Skeletal muscle satellite cell (primary cell): Measurements from ENCODE around the gene CPA2. TPM values are rescaled to one million over a fixed set of nuclear protein-coding genes. Genes with fewer than 3 reads are reported as not detected.
"Not testable (repeated sequence)": the region's sequence is repeated elsewhere in the genome, so short reads cannot be mapped to it uniquely, and the experiment has no call there.

Experiments
- H3K27me3 ChIP-seq: 2 replicates; pipeline ENCODE4 v1.7.0; 2013; ENCODE audit warnings: low read length; ENCODE audit not compliant: control insufficient read depth, insufficient read depth
- H3K36me3 ChIP-seq: 2 replicates; pipeline ENCODE4 v1.7.0; 2013; ENCODE audit warnings: mild to moderate bottlenecking, control low read depth, low read length; ENCODE audit not compliant: insufficient read depth
- H3K4me1 ChIP-seq: 2 replicates; pipeline ENCODE4 v1.7.0; 2013; ENCODE audit warnings: low read length; ENCODE audit not compliant: control insufficient read depth, insufficient read depth
- H3K4me2 ChIP-seq: 2 replicates; pipeline ENCODE4 v1.7.0; 2013; ENCODE audit warnings: mild to moderate bottlenecking, low read length
- H3K4me3 ChIP-seq: 2 replicates; pipeline ENCODE4 v1.7.0; 2013; ENCODE audit warnings: low read length
- H3K9ac ChIP-seq: 2 replicates; pipeline ENCODE4 v1.7.0; 2013; ENCODE audit warnings: mild to moderate bottlenecking, low read depth, low read length, moderate library complexity
- H3K9me3 ChIP-seq: replicated peaks from 2 replicates; pipeline ENCODE4 v1.7.0; 2013; ENCODE audit warnings: mild to moderate bottlenecking, control low read depth, low read length
- total RNA-seq: library from RNA; depleted of rRNA; stranded (reverse); fragments of >200 nt; gene quantifications from 2 replicates; pipeline ENCODE4 v1.2.3, GENCODE V29; 2012; rRNA removed

CPA2 gene
- total RNA-seq: not detected in 2 replicates

- no peak within 1 kb of the TSS for H3K4me2 ChIP-seq
- H3K4me1 ChIP-seq: no peaks in the 10 kb centered on the region
- H3K4me3 ChIP-seq: no peak within 1 kb of the TSS
- H3K9me3 ChIP-seq: no peaks in the 10 kb centered on the region
- H3K9ac ChIP-seq: no peak within 1 kb of the TSS
- peaks cover 33% of the 10 kb centered on the region for H3K27me3 ChIP-seq
- H3K36me3 ChIP-seq: no peaks in the 10 kb centered on the region
These were observed at the start of gene CPA2 for GRCh38 chr7:130266258-130266960. CPA2 (plus strand) TSS chr7:130266863; CDS start chr7:130266882, 19 bp downstream.

GRCh38 chr7:130218806-130219620 lies 47.6 kb upstream of the CPA2 start:
- H3K4me1 ChIP-seq: no peaks in the 10 kb centered on the region
- no peaks in the 10 kb centered on the region for H3K9me3 ChIP-seq
- H3K9ac ChIP-seq: no peak overlapping the region
- H3K4me3 ChIP-seq: no peak overlapping the region
- no peaks in the 10 kb centered on the region for H3K36me3 ChIP-seq
- H3K4me2 ChIP-seq: no peak overlapping the region
- H3K27me3 ChIP-seq: peaks cover 15% of the 10 kb centered on the region

DNA sequence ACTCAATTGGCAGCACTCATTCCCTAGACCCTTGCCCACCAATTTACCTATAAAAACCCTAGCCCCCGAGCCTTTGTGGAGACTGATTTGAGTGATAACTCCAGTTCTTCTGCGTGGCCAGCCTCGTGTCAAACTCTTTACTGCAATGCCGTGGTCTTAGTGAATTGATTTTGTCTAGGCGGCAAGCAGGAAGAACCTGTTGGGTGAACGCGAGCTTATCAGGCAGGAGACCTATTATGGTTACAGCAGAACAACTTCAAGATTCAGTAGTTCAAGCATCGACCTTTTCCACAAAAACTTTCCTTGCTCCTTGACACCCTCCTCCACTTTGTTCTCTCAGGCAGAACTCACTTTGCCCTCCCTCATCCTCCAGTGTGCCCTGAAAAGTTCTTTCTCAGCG lies 46.8 kb upstream of the CPA2 start:
- H3K4me2 ChIP-seq: no peak overlapping the region
- no peaks in the 10 kb centered on the region for H3K36me3 ChIP-seq
- no peaks in the 10 kb centered on the region for H3K4me1 ChIP-seq
- no peak overlapping the region for H3K4me3 ChIP-seq
- no peaks in the 10 kb centered on the region for H3K9me3 ChIP-seq
- H3K27me3 ChIP-seq: peaks cover 15% of the 10 kb centered on the region
- no peak overlapping the region for H3K9ac ChIP-seq

DNA sequence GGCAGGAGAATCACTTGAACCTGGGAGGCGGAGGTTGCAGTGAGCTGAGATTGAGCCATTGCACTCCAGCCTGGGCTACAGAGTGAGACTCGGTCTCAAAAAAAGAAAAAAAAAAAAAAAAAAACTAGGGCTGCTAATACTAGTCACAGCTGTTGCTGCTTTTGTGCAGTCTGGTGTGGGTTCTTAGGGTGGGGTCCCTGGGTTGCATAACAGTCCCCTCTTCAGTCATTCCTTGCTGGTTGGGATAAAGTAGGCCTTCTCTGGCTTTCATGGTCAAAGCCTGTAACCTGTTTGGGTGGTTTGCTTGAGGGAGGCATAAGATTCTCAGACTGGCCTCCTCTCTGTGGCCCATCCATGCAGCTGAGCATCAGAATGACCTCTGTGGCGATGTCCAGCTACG lies 44.9 kb upstream of the CPA2 start:
- no peaks in the 10 kb centered on the region for H3K36me3 ChIP-seq
- H3K4me3 ChIP-seq: no peak overlapping the region
- H3K27me3 ChIP-seq: peaks cover 7% of the 10 kb centered on the region
- H3K4me2 ChIP-seq: no peak overlapping the region
- H3K9ac ChIP-seq: no peak overlapping the region
- H3K9me3 ChIP-seq: no peaks in the 10 kb centered on the region
- H3K4me1 ChIP-seq: peaks cover 2% of the 10 kb centered on the region

DNA sequence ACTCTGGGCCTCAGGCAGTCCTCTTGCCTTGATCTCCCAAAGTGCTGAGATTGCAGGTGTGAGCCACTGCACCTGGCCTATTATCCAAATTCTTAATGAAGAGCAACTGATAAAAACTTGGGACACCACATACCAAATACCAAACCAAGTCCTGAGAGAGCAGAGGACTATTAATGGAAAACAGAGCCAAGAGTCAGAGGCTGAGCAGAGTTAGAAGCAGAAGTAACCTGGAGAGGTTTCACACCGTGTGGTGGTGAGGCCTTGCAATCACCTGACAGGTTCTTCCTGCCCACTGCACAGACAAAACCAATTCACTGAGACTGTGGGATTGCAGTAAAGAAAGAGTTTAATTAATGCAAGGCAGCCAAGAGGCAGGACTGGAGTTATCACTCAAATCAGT lies 43.0 kb upstream of the CPA2 start:
- Histone ChIP-seq H3K9me3 (no peaks in the 10 kb centered on the region), H3K27me3 (peaks cover 7% of the 10 kb centered on the region), H3K36me3 (no peaks in the 10 kb centered on the region), H3K4me3 (no peak overlapping the region), H3K9ac (no peak overlapping the region), H3K4me1 (peaks cover 2% of the 10 kb centered on the region), H3K4me2 (no peak overlapping the region)

DNA sequence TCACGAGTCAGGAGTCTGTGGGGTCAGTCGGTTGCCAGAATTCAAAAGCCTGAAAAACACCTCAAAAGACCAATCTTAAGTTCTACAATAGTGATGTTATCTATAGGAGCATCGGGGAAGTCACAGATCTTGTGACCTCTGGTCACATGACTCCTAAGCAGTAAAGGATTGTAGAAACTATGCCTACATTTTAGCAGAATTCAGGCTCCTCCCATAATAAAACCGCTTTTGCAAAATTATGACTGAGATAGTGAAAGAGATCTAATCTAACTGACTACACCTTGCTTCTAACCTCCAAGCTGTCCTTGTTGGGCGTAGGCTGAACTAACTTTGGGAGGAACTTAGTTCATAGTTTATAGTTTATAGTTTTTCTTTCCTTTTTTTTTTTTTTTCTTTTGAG lies 42.5 kb upstream of the CPA2 start:
- H3K27me3 ChIP-seq: peaks cover 7% of the 10 kb centered on the region
- peaks cover 2% of the 10 kb centered on the region for H3K4me1 ChIP-seq
- no peaks in the 10 kb centered on the region for H3K9me3 ChIP-seq

GRCh38 chr7:130224923-130225322 lies 41.7 kb upstream of the CPA2 start:
- H3K27me3 ChIP-seq, H3K9me3 ChIP-seq, H3K4me3 ChIP-seq, H3K4me1 ChIP-seq, H3K36me3 ChIP-seq: not testable (repeated sequence)
- peak overlapping the region; percentile 30 for H3K9ac ChIP-seq
- H3K4me2 ChIP-seq: peak overlapping the region; percentile 54

More for the DNA sequence above, 42.5 kb upstream of the CPA2 start:
- H3K9ac ChIP-seq: no peak overlapping the region
- no peak overlapping the region for H3K4me2 ChIP-seq
- no peaks in the 10 kb centered on the region for H3K36me3 ChIP-seq
- no peak overlapping the region for H3K4me3 ChIP-seq

DNA sequence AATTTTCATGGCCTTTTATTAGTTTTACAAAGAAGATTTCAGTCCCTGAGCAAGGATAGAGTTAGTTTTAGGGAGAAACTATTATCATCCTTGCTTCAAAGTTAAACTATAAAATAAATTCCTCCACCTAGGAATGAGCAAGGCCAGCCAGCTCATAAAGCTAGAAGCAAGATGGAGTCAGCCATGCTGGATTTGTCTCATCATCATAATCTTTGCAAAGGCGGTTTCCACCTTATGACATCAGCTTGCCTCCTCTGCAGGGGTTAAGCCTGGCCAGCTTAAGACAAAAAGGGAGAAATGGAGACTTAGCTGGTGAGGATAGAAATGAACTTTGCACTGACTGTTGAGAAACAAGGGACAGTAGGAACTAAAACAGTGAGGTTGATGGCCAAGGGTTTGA lies 40.3 kb upstream of the CPA2 start:
- H3K4me2 ChIP-seq: no peak overlapping the region
- no peak overlapping the region for H3K9ac ChIP-seq
- no peaks in the 10 kb centered on the region for H3K9me3 ChIP-seq
- H3K36me3 ChIP-seq: no peaks in the 10 kb centered on the region
- peaks cover 2% of the 10 kb centered on the region for H3K4me1 ChIP-seq
- no peaks in the 10 kb centered on the region for H3K27me3 ChIP-seq
- no peak overlapping the region for H3K4me3 ChIP-seq

GRCh38 chr7:130227883-130228575 lies 38.6 kb upstream of the CPA2 start:
- no peak overlapping the region for H3K4me3 ChIP-seq
- peaks cover 2% of the 10 kb centered on the region for H3K4me1 ChIP-seq
- no peaks in the 10 kb centered on the region for H3K36me3 ChIP-seq
- no peak overlapping the region for H3K9ac ChIP-seq
- no peaks in the 10 kb centered on the region for H3K27me3 ChIP-seq
- H3K4me2 ChIP-seq: no peak overlapping the region
- H3K9me3 ChIP-seq: no peaks in the 10 kb centered on the region

GRCh38 chr7:130228840-130229502 lies 37.7 kb upstream of the CPA2 start:
- Histone ChIP-seq H3K9me3 (no peaks in the 10 kb centered on the region), H3K4me1 (peaks cover 2% of the 10 kb centered on the region), H3K4me2 (no peak overlapping the region), H3K4me3 (no peak overlapping the region), H3K36me3 (no peaks in the 10 kb centered on the region), H3K27me3 (no peaks in the 10 kb centered on the region), H3K9ac (no peak overlapping the region)

GRCh38 chr7:130229981-130230380 lies 36.7 kb upstream of the CPA2 start:
- H3K4me1 ChIP-seq, H3K27me3 ChIP-seq, H3K36me3 ChIP-seq, H3K9me3 ChIP-seq, H3K4me3 ChIP-seq, H3K4me2 ChIP-seq, H3K9ac ChIP-seq: not testable (repeated sequence)
